GM12878 (cell line): ENCODE data around the gene LEFTY1. TPM values are rescaled to one million over a fixed set of nuclear protein-coding genes. Genes with fewer than 3 reads are reported as not detected.

Experiments
- ATAC-seq: fragments of 200-7000 bp; cut with Tn5 transposase; 3 replicates; pipeline ENCODE4 v1.9.1; 2020; ENCODE audit warnings: mild to moderate bottlenecking, moderate library complexity
- BruUV-seq: library from RNA; stranded (reverse); fragments of 400-500 nt; replicated peaks from 2 replicates; lab custom pipeline; 2021; lab: Mats Ljungman, UMichigan
- CTCF ChIA-PET: fragments of 300-600 bp; sonication (Branson Sonifier 250); formaldehyde crosslinking; extraction: SDS; loops from one replicate; lab custom pipeline; 2021; ENCODE audit warnings: inconsistent platforms; lab: Yijun Ruan, JAX
- POLR2A ChIA-PET: fragments of 350-600 bp; formaldehyde crosslinking; extraction: SDS; loops from one replicate; lab custom pipeline; 2021; ENCODE audit warnings: inconsistent platforms; lab: Charles Lee
- RAD21 ChIA-PET: fragments of 300-600 bp; sonication (Branson Sonifier 250); formaldehyde crosslinking; loops from one replicate; lab custom pipeline; 2023; ENCODE audit warnings: antibody characterized with exemption; ENCODE audit not compliant: unreplicated experiment; lab: Charles Lee
- SMC1A ChIA-PET: fragments of 300-600 bp; sonication (Branson Sonifier 250); formaldehyde crosslinking; loops from one replicate; lab custom pipeline; 2023; ENCODE audit not compliant: unreplicated experiment, uncharacterized antibody; lab: Charles Lee
- DNase-seq: peaks from one replicate; pipeline ENCODE4 v3.0.0-alpha.2; 2011; ENCODE audit warnings: low read depth, low spot score
- FAIRE-seq: peaks from 3 replicates; lab custom pipeline; 2011; peaks lifted over from hg19 to GRCh38; lab: Jason Lieb, UNC
- H2AFZ ChIP-seq: 2 replicates; pipeline ENCODE4 v1.6.0; 2011; ENCODE audit warnings: low read depth, low read length, control low read depth; ENCODE audit not compliant: control insufficient read depth
- H3K27ac ChIP-seq: 2 replicates; pipeline ENCODE4 v1.5.1; 2011; ENCODE audit warnings: control low read depth; ENCODE audit not compliant: control insufficient read depth, insufficient read depth
- H3K27me3 ChIP-seq, 2 experiments: replicated peaks in 1 of 2; 2 replicates each; pipeline versions ENCODE4 v1.6.0 to v1.6.1; 2011; ENCODE audit warnings: low read length in 1 of 2; ENCODE audit not compliant: control insufficient read depth in 2 of 2, insufficient read depth in 2 of 2
- H3K36me3 ChIP-seq, 2 experiments: 2 replicates each; pipeline ENCODE4 v1.5.1; 2011; ENCODE audit warnings: low read length in 1 of 2; ENCODE audit not compliant: control insufficient read depth in 2 of 2, insufficient read depth in 2 of 2
- H3K4me1 ChIP-seq: 2 replicates; pipeline ENCODE4 v1.6.1; 2011; ENCODE audit warnings: mild to moderate bottlenecking, low read length, moderate library complexity, mixed read lengths; ENCODE audit not compliant: control insufficient read depth, insufficient read depth
- H3K4me2 ChIP-seq: 2 replicates; pipeline ENCODE4 v1.6.0; 2011; ENCODE audit warnings: control low read depth; ENCODE audit not compliant: control insufficient read depth, insufficient read depth
- H3K4me3 ChIP-seq: fragments of 200-600 bp; sonication (generic); 2 replicates; pipeline ENCODE4 v1.5.1; 2016
- H3K79me2 ChIP-seq: 2 replicates; pipeline ENCODE4 v1.6.0; 2011; ENCODE audit warnings: low read length; ENCODE audit not compliant: control insufficient read depth, insufficient read depth
- H3K9ac ChIP-seq: 2 replicates; pipeline ENCODE4 v1.8.0; 2011; ENCODE audit warnings: low read length, control low read depth, mixed read lengths; ENCODE audit not compliant: control insufficient read depth, insufficient read depth
- H3K9me3 ChIP-seq: replicated peaks from 3 replicates; pipeline ENCODE4 v1.5.1; 2011; ENCODE audit warnings: mild to moderate bottlenecking, low read length; ENCODE audit not compliant: control insufficient read depth, insufficient read depth
- H4K20me1 ChIP-seq: 2 replicates; pipeline ENCODE4 v1.6.0; 2011; ENCODE audit not compliant: control insufficient read depth, insufficient read depth
- USF1 ChIP-seq: IDR thresholded peaks from 2 replicates; pipeline ENCODE4 v1.6.1; 2011; ENCODE audit warnings: borderline replicate concordance, low read depth, mild to moderate bottlenecking, moderate library complexity, mixed read lengths, low read length; ENCODE audit not compliant: insufficient read depth; ENCODE audit errors: extremely low read length
- ZNF274 ChIP-seq: IDR thresholded peaks from one replicate; pipeline ENCODE4 v1.8.0; 2011; ENCODE audit not compliant: insufficient read length, insufficient read depth
- WGBS: methylation state at CpG from one replicate; pipeline ENCODE4 v1.1.6; 2016; ENCODE audit warnings: low lambda C conversion rate; ENCODE audit not compliant: insufficient replicate concordance, insufficient coverage; ENCODE audit errors: missing lambda C conversion rate; 5-methylcytosine and 5-hydroxymethylcytosine counted together
- in situ Hi-C: fragments of 300-500 bp; cut with MboI; formaldehyde crosslinking; loops from 9 replicates; pipeline ENCODE4 v1.14.3; 2018; ENCODE audit warnings: mixed read lengths
- intact Hi-C: fragments of 100-400 bp; cut with micrococcal nuclease; formaldehyde crosslinking; loops from one replicate; pipeline ENCODE4 v1.14.2; 2022; ENCODE audit not compliant: unreplicated experiment
- polyA plus RNA-seq, 11 experiments: library from polyadenylated mRNA; depleted of rRNA in 4 of 11; unstranded in 6 of 11; stranded (reverse) in 5 of 11; fragments of >200 nt; fragmentation: Nextera tagmentation in 4 of 11; fragmentation: Illumina TruSeq in 1 of 11; extraction: Ambion mirVana in 4 of 11; extraction: Trizol in 1 of 11; gene quantifications; 1 replicate in 1 of 11; 2 replicates in 10 of 11; pipeline versions ENCODE4 v1.2.1 to v1.2.3, GENCODE V29; 2011 to 2016; ENCODE audit warnings: inconsistent platforms in 2 of 11, missing spikeins in 2 of 11, low read depth in 1 of 11
- total RNA-seq, 4 experiments: library from RNA; depleted of rRNA in 3 of 4; stranded (reverse); fragments of >200 nt in 3 of 4; fragmentation: Illumina TruSeq in 1 of 4; extraction: Trizol in 1 of 4; gene quantifications; 2 replicates each; pipeline versions ENCODE4 v1.2.1 to v1.2.3, GENCODE V29; 2013 to 2021
- TF ChIP-seq, protein P1 (sequence below): fragments of 450-650 bp; IDR thresholded peaks from 2 replicates; pipeline ENCODE4 v1.6.1; 2018; ENCODE audit warnings: borderline replicate concordance, mild to moderate bottlenecking; ENCODE audit not compliant: partially characterized antibody

The LEFTY1 gene
- total and polyA plus RNA-seq, 10 of the 15 experiments (the other 5 are each of a cell fraction or from before 2014, with no cell fraction given) = 0.06 TPM; not detected in 8

- peaks cover 12% of the 10 kb centered on the region for H3K4me1 ChIP-seq
- no peak overlapping the region for H2AFZ ChIP-seq
- no peaks in the 10 kb centered on the region for H3K9me3 ChIP-seq
- no peaks in the 10 kb centered on the region for H3K27me3 ChIP-seq
- ChIA-PET SMC1A (interaction anchor here (1.1 kb wide), 1 partner anchor 98 kb away, joined by 3 read pairs; no protein-coding TSS in a partner anchor), CTCF (interaction anchor here (0.7 kb wide), 1 partner anchor 296 kb away, joined by 4 read pairs; no protein-coding TSS in a partner anchor), POLR2A (no interaction called here), RAD21 (no interaction called here)
- H3K27ac ChIP-seq = no peak overlapping the region
- no peak overlapping the region for H3K4me2 ChIP-seq
- TF ChIP-seq USF1 (no peak), ZNF274 (no peak)
- TF ChIP-seq, protein P1, sequence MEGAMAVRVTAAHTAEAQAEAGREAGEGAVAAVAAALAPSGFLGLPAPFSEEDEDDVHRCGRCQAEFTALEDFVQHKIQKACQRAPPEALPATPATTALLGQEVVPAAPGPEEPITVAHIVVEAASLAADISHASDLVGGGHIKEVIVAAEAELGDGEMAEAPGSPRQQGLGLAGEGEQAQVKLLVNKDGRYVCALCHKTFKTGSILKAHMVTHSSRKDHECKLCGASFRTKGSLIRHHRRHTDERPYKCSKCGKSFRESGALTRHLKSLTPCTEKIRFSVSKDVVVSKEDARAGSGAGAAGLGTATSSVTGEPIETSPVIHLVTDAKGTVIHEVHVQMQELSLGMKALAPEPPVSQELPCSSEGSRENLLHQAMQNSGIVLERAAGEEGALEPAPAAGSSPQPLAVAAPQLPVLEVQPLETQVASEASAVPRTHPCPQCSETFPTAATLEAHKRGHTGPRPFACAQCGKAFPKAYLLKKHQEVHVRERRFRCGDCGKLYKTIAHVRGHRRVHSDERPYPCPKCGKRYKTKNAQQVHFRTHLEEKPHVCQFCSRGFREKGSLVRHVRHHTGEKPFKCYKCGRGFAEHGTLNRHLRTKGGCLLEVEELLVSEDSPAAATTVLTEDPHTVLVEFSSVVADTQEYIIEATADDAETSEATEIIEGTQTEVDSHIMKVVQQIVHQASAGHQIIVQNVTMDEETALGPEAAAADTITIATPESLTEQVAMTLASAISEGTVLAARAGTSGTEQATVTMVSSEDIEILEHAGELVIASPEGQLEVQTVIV = no peak
- no TSS peak for BruUV-seq
- DNase-seq (no peak), FAIRE-seq (no peak), ATAC-seq (no peak)
- 0 out of 2 replicates have a peak, but pooled peaks cover 3% of the 10 kb centered on the region for H4K20me1 ChIP-seq
- in situ Hi-C loops = no loop called here
- H3K79me2 ChIP-seq = peaks cover 4% of the 10 kb centered on the region
- intact Hi-C loops = no loop called here
- H3K9ac ChIP-seq = no peak overlapping the region
- no peak overlapping the region for H3K4me3 ChIP-seq
- WGBS = 91% methylated on average over 12 of the region's 12 CpGs
- H3K36me3 ChIP-seq = peaks cover 4 to 8% of the 10 kb centered on the region in 2 experiments; a peak in 3 of 4 replicates
Measured at GRCh38 chr1:225875044-225875815, 13.7 kb downstream of the LEFTY1 start.
